ENCODE measurements around the gene OBSL1.

OBSL1 gene

GRCh38 chr2:219560037-219560892 is 11.1 kb downstream of the OBSL1 start:
- H3K27me3 ChIP-seq (ENCODE audit: control insufficient read depth in 5 of 5, insufficient read depth in 4 of 5, low read length in 5 of 5) = no peaks in the 10 kb centered on the region
- no peaks in the 10 kb centered on the region for H3K9me3 ChIP-seq (ENCODE audit: control insufficient read depth in 5 of 5, low read length in 5 of 5)
- H3K27ac ChIP-seq (ENCODE audit: low read depth, low read length) = no peak overlapping the region
- no peak overlapping the region for H3K4me3 ChIP-seq (ENCODE audit: low read depth in 1 of 5, low read length in 5 of 5)
- H3K36me3 ChIP-seq (ENCODE audit: control insufficient read depth in 5 of 5, insufficient read depth in 5 of 5, low read length in 5 of 5) = peaks cover 0 to 29% (median 21%) of the 10 kb centered on the region in 5 donors
- H3K9ac ChIP-seq (ENCODE audit: low read length in 5 of 5) = no peak overlapping the region
- no peaks in the 10 kb centered on the region for H3K4me1 ChIP-seq (ENCODE audit: control insufficient read depth in 5 of 5, insufficient read depth in 5 of 5, low read length in 5 of 5)

GRCh38 chr2:219559156-219559915 is 12.0 kb downstream of the OBSL1 start:
- H3K27me3 ChIP-seq (ENCODE audit: control insufficient read depth in 5 of 5, insufficient read depth in 4 of 5, low read length in 5 of 5) = peaks cover 0 to 3% (median 0%) of the 10 kb centered on the region in 5 donors
- H3K27ac ChIP-seq (ENCODE audit: low read depth, low read length) = no peak overlapping the region
- H3K4me1 ChIP-seq (ENCODE audit: control insufficient read depth in 5 of 5, insufficient read depth in 5 of 5, low read length in 5 of 5) = no peaks in the 10 kb centered on the region
- H3K36me3 ChIP-seq (ENCODE audit: control insufficient read depth in 5 of 5, insufficient read depth in 5 of 5, low read length in 5 of 5) = peaks cover 0 to 26% (median 20%) of the 10 kb centered on the region in 5 donors
- H3K9me3 ChIP-seq (ENCODE audit: control insufficient read depth in 5 of 5, low read length in 5 of 5) = no peaks in the 10 kb centered on the region
- H3K9ac ChIP-seq (ENCODE audit: low read length in 5 of 5) = no peak overlapping the region
- no peak overlapping the region for H3K4me3 ChIP-seq (ENCODE audit: low read depth in 1 of 5, low read length in 5 of 5)

DNA sequence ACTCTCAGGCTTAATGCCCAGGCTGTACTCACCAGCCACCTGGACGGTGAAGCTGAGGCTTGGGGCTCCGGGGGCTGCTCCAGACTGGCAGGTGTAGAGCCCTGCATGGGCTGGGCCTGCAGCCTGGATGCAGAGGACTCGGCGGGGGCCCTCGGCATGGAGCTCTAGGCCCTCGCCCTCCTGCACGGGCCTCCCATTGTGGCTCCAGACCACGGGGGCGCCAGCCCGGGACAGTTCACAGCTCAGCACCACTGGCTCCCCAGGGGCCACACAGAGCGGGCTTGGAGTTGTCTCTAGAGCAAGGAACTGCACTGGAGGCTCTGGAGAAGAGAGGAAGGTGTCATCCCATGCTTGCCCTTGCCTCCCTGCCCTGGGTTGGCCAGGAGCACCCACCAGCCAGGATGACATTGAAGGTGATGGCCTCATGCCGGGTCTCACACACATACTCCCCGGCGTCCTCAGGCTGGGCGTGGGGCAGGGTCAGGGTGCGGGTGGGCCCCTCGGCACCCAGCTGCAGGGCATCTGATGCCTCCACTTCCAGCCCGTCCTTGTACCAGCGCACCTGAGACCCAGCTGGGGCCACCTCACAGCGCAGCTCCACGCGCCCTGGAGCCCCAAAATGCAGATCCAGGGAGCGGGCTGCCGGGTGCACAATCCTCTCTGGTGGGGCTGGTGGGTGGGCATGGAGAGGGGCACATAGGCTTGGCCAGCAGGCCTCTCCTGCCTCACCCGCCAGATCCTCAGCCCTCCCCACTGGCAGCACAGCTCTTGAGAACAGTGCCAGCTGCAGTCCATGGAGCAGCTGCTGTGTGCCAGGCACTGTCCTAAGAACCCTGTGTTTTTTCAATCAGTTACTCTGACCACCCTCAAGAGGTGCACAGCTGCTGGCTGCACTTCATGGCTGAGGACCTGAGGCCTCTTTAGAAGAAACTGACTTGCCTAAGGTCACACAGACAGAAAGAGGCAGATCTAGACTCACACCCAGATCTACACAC is 13.3 kb downstream of the OBSL1 start:
- peaks cover 0 to 4% (median 2%) of the 10 kb centered on the region in 5 donors for H3K4me1 ChIP-seq (ENCODE audit: control insufficient read depth in 5 of 5, insufficient read depth in 5 of 5, low read length in 5 of 5)

GRCh38 chr2:219557320-219557719 is 14.0 kb downstream of the OBSL1 start:
- peaks cover 0 to 11% (median 9%) of the 10 kb centered on the region in 5 donors for H3K36me3 ChIP-seq (ENCODE audit: control insufficient read depth in 5 of 5, insufficient read depth in 5 of 5, low read length in 5 of 5)
- peaks cover 0 to 16% (median 15%) of the 10 kb centered on the region in 5 donors for H3K27me3 ChIP-seq (ENCODE audit: control insufficient read depth in 5 of 5, insufficient read depth in 4 of 5, low read length in 5 of 5)
- H3K9ac ChIP-seq (ENCODE audit: low read length in 5 of 5) = no peak overlapping the region
- no peak overlapping the region for H3K27ac ChIP-seq (ENCODE audit: low read depth, low read length)
- no peak overlapping the region for H3K4me3 ChIP-seq (ENCODE audit: low read depth in 1 of 5, low read length in 5 of 5)
- H3K9me3 ChIP-seq (ENCODE audit: control insufficient read depth in 5 of 5, low read length in 5 of 5) = no peaks in the 10 kb centered on the region
- H3K4me1 ChIP-seq (ENCODE audit: control insufficient read depth in 5 of 5, insufficient read depth in 5 of 5, low read length in 5 of 5) = peaks cover 0 to 12% (median 9%) of the 10 kb centered on the region in 5 donors

More for the DNA sequence above, 13.3 kb downstream of the OBSL1 start:
- Histone ChIP-seq H3K9ac (ENCODE audit: low read length in 5 of 5) (no peak overlapping the region), H3K27ac (ENCODE audit: low read depth, low read length) (no peak overlapping the region), H3K27me3 (ENCODE audit: control insufficient read depth in 5 of 5, insufficient read depth in 4 of 5, low read length in 5 of 5) (peaks cover 0 to 15% (median 11%) of the 10 kb centered on the region in 5 donors), H3K36me3 (ENCODE audit: control insufficient read depth in 5 of 5, insufficient read depth in 5 of 5, low read length in 5 of 5) (peaks cover 0 to 16% (median 15%) of the 10 kb centered on the region in 5 donors), H3K4me3 (ENCODE audit: low read depth in 1 of 5, low read length in 5 of 5) (no peak overlapping the region), H3K9me3 (ENCODE audit: control insufficient read depth in 5 of 5, low read length in 5 of 5) (no peaks in the 10 kb centered on the region)

GRCh38 chr2:219556413-219556812 is 14.9 kb downstream of the OBSL1 start:
- Histone ChIP-seq H3K9me3 (ENCODE audit: control insufficient read depth in 5 of 5, low read length in 5 of 5) (no peaks in the 10 kb centered on the region), H3K27ac (ENCODE audit: low read depth, low read length) (no peak overlapping the region), H3K9ac (ENCODE audit: low read length in 5 of 5) (no peak overlapping the region), H3K4me3 (ENCODE audit: low read depth in 1 of 5, low read length in 5 of 5) (no peak overlapping the region), H3K27me3 (ENCODE audit: control insufficient read depth in 5 of 5, insufficient read depth in 4 of 5, low read length in 5 of 5) (peaks cover 0 to 23% (median 19%) of the 10 kb centered on the region in 5 donors), H3K4me1 (ENCODE audit: control insufficient read depth in 5 of 5, insufficient read depth in 5 of 5, low read length in 5 of 5) (peaks cover 0 to 18% (median 16%) of the 10 kb centered on the region in 5 donors), H3K36me3 (ENCODE audit: control insufficient read depth in 5 of 5, insufficient read depth in 5 of 5, low read length in 5 of 5) (peaks cover 0 to 11% (median 6%) of the 10 kb centered on the region in 5 donors)

DNA sequence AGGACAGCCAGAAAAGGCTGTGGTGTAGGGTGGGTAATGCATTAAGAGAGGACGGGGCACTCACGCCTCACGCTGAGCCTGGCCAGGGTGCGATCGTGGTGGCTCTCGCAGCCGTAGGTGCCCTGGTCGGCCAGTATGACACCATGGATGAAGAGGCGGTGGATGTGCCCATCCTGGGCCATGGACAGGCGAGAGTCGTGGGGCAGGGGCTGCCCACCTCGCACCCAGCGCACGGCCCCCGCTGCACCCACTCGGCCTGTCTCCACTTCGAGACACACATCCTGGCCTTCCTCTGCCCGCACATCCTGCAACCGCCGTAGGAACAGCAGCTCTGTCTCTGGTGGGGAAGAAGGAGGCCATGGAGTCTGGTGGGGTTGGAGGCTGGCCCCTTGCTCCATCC is 15.4 kb downstream of the OBSL1 start:
- Histone ChIP-seq H3K9me3 (ENCODE audit: control insufficient read depth in 5 of 5, low read length in 5 of 5) (no peaks in the 10 kb centered on the region), H3K27ac (ENCODE audit: low read depth, low read length) (no peak overlapping the region), H3K9ac (ENCODE audit: low read length in 5 of 5) (no peak overlapping the region), H3K4me3 (ENCODE audit: low read depth in 1 of 5, low read length in 5 of 5) (no peak overlapping the region), H3K4me1 (ENCODE audit: control insufficient read depth in 5 of 5, insufficient read depth in 5 of 5, low read length in 5 of 5) (peaks cover 0 to 19% (median 16%) of the 10 kb centered on the region in 5 donors), H3K27me3 (ENCODE audit: control insufficient read depth in 5 of 5, insufficient read depth in 4 of 5, low read length in 5 of 5) (peaks cover 0 to 25% (median 21%) of the 10 kb centered on the region in 5 donors), H3K36me3 (ENCODE audit: control insufficient read depth in 5 of 5, insufficient read depth in 5 of 5, low read length in 5 of 5) (peaks cover 0 to 11% (median 6%) of the 10 kb centered on the region in 5 donors)

DNA sequence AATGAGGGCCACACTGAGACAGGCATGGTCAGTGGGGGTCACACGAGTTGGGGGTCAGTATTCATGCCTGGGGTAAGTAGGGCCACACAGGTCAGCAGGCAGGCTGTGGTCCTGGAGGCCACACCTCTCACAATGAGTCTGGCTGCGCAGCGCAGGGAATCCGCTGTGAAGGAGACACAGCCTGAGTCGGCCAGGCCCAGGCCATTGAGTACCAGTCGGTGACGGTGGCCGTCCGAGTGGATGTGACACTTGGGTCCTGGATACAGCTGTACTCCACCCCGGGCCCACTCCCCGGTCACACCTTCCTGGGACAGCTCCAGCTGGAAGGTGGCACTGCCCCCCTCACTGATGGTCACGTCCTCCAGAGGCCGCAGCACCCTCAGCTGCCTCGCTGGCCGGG is 17.0 kb downstream of the OBSL1 start:
- Histone ChIP-seq H3K9me3 (ENCODE audit: control insufficient read depth in 5 of 5, low read length in 5 of 5) (no peaks in the 10 kb centered on the region), H3K36me3 (ENCODE audit: control insufficient read depth in 5 of 5, insufficient read depth in 5 of 5, low read length in 5 of 5) (peaks cover 0 to 11% (median 6%) of the 10 kb centered on the region in 5 donors)

DNA sequence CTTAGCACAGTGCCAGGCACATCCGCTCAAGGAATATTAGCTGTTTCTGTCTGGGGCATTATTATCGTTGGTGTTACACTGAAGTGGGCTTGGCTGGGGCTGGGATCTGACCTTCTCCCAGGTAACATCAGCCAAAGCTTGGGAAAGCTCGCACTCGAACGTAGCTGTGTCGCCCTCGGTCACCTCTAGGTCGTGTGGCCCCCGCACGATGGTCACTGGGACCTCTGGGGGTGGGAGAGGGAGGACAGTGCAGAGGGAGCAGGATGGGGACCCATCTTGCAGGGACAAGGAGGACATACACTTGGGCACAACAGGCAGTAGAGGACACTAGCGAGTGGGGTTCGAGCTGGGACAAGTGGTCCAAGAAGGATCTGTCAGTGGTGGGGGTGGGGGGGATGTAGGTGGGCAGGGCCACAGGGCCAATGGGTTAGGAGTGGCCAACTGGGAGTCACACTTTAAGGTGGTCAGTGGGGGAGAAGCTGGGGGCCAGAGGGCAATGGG is 17.8 kb downstream of the OBSL1 start:
- no peak overlapping the region for H3K27ac ChIP-seq (ENCODE audit: low read depth, low read length)
- peak overlapping the region in 1 of 5 donors; percentile 63 for H3K4me3 ChIP-seq (ENCODE audit: low read depth in 1 of 5, low read length in 5 of 5)
- no peak overlapping the region for H3K9ac ChIP-seq (ENCODE audit: low read length in 5 of 5)
- no peaks in the 10 kb centered on the region for H3K9me3 ChIP-seq (ENCODE audit: control insufficient read depth in 5 of 5, low read length in 5 of 5)
- peaks cover 0 to 33% (median 24%) of the 10 kb centered on the region in 5 donors for H3K27me3 ChIP-seq (ENCODE audit: control insufficient read depth in 5 of 5, insufficient read depth in 4 of 5, low read length in 5 of 5)
- H3K36me3 ChIP-seq (ENCODE audit: control insufficient read depth in 5 of 5, insufficient read depth in 5 of 5, low read length in 5 of 5) = peaks cover 0 to 11% (median 6%) of the 10 kb centered on the region in 5 donors
- peaks cover 0 to 19% (median 16%) of the 10 kb centered on the region in 5 donors for H3K4me1 ChIP-seq (ENCODE audit: control insufficient read depth in 5 of 5, insufficient read depth in 5 of 5, low read length in 5 of 5)

More for the DNA sequence above, 17.0 kb downstream of the OBSL1 start:
- Histone ChIP-seq H3K9ac (ENCODE audit: low read length in 5 of 5) (no peak overlapping the region), H3K4me3 (ENCODE audit: low read depth in 1 of 5, low read length in 5 of 5) (no peak overlapping the region), H3K27ac (ENCODE audit: low read depth, low read length) (no peak overlapping the region), H3K4me1 (ENCODE audit: control insufficient read depth in 5 of 5, insufficient read depth in 5 of 5, low read length in 5 of 5) (peaks cover 0 to 19% (median 16%) of the 10 kb centered on the region in 5 donors), H3K27me3 (ENCODE audit: control insufficient read depth in 5 of 5, insufficient read depth in 4 of 5, low read length in 5 of 5) (peaks cover 0 to 33% (median 24%) of the 10 kb centered on the region in 5 donors)

DNA sequence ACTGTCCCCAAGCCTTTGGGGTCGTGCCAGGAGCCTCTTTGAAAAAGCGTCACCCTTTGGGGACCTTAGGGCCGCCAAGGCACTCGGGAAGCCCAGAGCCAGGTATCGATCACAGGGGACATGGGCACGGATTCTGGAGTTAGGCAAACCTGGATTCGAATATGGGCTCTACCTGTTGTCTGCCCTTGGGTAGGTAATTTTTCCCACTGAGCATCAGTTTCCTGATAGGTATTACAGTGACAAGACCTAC is 18.2 kb downstream of the OBSL1 start:
- H3K9ac ChIP-seq (ENCODE audit: low read length in 5 of 5) = no peak overlapping the region
- peaks cover 0 to 11% (median 6%) of the 10 kb centered on the region in 5 donors for H3K36me3 ChIP-seq (ENCODE audit: control insufficient read depth in 5 of 5, insufficient read depth in 5 of 5, low read length in 5 of 5)

More for the DNA sequence above, 18.2 kb downstream of the OBSL1 start:
- Histone ChIP-seq H3K4me3 (ENCODE audit: low read depth in 1 of 5, low read length in 5 of 5) (peak overlapping the region in 4 of 5 donors; percentile 61 to 77 (median 66)), H3K27me3 (ENCODE audit: control insufficient read depth in 5 of 5, insufficient read depth in 4 of 5, low read length in 5 of 5) (peaks cover 0 to 33% (median 24%) of the 10 kb centered on the region in 5 donors), H3K27ac (ENCODE audit: low read depth, low read length) (no peak overlapping the region), H3K4me1 (ENCODE audit: control insufficient read depth in 5 of 5, insufficient read depth in 5 of 5, low read length in 5 of 5) (peaks cover 0 to 19% (median 16%) of the 10 kb centered on the region in 5 donors), H3K9me3 (ENCODE audit: control insufficient read depth in 5 of 5, low read length in 5 of 5) (no peaks in the 10 kb centered on the region)

All from subcutaneous abdominal adipose tissue (tissue), 5 donors.